GM13976 (cell line): ENCODE data around the gene PIGZ.

Experiments
- DNase-seq: peaks from one replicate; pipeline ENCODE4 v3.0.0; 2012; ENCODE audit warnings: low spot score
- in situ Hi-C: fragments of 300-500 bp; cut with MboI; formaldehyde crosslinking; loops from one replicate; pipeline ENCODE4 v1.12.0; 2022; ENCODE audit warnings: low sequenced_read_pairs, mixed read lengths, inconsistent platforms; ENCODE audit not compliant: unreplicated experiment
- TF ChIP-seq, protein P1 (sequence below): IDR thresholded peaks from 2 replicates; pipeline ENCODE4 v1.5.1; 2012; ENCODE audit warnings: borderline replicate concordance, mild to moderate bottlenecking; ENCODE audit not compliant: insufficient read depth; ENCODE audit errors: extremely low read depth, missing control alignments, control extremely low read depth

PIGZ gene

DNA sequence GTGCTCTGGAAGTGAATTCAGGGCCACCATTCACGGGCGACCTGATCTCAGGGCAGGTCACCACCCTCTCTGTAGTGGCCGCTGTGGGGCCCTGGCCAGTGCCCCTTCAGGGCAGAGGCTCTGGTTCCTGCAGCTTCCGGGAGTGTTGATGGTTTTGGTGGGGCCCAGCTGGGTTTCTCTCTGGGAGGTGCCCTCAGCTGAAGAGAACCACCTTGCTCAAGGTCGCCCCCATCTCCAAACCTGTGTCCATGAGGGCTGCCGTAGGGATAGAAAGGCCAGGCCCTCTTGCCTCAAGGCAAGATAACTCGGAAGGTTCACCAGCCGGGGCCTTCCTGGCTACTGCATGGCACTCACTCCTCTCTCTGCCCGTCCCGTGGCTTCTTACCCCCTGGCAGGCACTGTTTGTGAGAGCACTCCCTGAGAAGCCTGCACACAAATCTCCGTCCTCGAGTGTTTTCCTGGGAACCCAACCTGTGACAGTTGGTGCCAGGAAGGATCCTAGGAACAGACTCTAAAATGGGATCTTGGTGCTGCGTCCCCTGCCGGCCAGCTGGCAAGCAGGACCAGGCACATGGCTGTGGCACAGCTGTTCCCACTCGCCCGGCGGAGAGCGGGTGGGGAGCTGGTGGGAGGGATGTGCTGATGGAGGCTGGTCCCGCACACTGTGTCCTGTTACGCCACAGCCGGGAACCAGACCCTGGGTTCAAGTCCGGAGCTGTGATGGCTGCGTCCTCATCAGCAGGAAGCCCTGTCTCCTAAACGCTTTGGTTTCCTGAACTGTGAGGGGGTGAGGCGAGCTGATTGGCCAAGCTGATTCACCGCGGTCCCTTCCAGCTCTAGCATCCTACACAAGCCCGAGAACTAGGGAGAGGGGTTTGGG lies 23.2 kb upstream of the PIGZ start:
- TF ChIP-seq, protein P1, sequence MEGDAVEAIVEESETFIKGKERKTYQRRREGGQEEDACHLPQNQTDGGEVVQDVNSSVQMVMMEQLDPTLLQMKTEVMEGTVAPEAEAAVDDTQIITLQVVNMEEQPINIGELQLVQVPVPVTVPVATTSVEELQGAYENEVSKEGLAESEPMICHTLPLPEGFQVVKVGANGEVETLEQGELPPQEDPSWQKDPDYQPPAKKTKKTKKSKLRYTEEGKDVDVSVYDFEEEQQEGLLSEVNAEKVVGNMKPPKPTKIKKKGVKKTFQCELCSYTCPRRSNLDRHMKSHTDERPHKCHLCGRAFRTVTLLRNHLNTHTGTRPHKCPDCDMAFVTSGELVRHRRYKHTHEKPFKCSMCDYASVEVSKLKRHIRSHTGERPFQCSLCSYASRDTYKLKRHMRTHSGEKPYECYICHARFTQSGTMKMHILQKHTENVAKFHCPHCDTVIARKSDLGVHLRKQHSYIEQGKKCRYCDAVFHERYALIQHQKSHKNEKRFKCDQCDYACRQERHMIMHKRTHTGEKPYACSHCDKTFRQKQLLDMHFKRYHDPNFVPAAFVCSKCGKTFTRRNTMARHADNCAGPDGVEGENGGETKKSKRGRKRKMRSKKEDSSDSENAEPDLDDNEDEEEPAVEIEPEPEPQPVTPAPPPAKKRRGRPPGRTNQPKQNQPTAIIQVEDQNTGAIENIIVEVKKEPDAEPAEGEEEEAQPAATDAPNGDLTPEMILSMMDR, result no peak
- in situ Hi-C loops, result loop anchor here (25.0 kb wide), 1 partner anchor 520 kb away; no protein-coding TSS in a partner anchor
- no peak for DNase-seq

DNA sequence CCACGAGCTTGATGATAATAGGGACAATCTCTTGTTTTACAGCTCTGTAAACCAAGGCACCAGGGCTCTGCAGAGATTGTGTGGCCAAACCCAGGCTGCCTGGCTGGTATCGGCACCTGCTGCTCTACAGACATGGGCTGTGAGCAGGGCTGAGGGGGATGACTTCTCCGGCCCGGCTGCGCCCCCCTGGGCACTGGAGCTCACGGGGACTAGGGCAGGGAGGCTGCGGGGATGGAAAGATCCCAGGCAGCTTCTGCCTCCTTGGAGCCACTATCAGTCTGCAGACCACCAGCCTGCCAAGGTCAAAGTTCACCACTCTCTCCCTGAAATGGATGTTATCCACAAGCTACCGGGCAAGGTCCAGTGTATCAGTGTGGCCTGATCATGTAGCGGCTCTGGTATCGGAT lies 22.0 kb upstream of the PIGZ start:
- in situ Hi-C loops, result loop anchor here (25.0 kb wide), 1 partner anchor 522 kb away; no protein-coding TSS in a partner anchor
- no peak for DNase-seq
- TF ChIP-seq, protein P1, result no peak

DNA sequence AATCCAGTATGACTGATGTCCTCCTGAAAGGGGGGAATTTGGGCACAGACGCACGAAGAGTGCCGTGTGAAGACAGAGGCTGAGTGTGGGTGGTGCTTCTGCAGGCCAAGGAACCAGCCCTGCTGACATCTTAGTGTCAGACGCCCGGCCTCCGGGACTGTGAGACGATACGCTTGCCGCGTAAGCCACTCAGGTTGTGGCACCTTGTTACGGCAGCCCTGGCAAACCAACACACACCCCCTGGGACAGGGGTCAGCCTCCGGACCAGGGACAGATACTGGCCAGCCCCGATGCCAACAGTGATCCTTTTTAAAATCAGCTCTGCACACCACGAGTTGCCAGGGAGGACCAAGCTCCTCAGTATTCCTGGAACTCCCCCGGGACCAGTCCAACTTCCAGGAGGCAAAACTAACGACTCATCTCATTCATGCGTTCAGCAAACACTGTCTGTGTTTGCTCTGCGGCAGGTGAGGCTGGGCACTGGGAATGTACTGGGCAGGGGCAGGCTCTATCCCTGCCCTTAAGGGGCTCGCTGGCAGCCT lies 21.2 kb upstream of the PIGZ start:
- TF ChIP-seq, protein P1, result no peak
- DNase-seq, result no peak
- in situ Hi-C loops, result loop anchor here (25.0 kb wide), 1 partner anchor 523 kb away; no protein-coding TSS in a partner anchor

DNA sequence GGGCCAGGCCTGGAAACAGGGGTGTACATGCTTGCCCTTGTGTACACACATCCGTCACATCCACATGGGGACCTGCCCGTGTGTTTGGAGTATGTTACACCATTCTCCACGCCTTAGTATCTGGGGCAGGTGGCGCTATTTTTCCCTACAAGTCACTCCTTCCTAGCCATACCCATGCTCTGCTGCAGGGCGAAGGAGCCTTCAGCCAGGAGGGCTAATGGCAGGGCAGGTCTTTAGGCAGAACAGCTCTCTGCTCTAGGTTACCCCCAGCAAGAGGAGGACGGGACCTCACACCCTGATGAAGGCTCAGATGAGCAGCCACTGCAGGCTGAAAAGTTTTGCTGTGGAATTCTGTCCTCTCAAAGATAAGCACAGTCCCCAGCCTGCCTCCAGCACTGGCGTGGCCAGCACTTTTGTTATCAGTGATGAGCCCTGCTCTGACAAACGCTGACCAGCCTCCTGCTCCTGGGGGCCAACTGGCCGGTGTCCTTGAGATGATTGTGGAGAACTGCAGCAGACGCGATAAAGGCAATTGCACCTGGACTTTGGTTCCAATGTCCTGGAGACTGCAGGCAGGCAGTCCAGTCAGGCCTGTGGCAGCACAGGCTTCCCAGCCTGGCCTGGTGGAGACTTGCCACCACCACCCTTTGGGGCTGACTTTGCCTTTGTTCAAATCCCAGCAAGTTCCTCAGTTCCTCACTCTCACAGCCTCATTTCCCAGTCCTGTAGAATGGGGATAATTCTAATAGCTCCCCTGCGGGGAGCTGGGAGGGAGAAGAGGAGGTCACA lies 19.8 kb upstream of the PIGZ start:
- TF ChIP-seq, protein P1, result no peak
- DNase-seq, result no peak
- in situ Hi-C loops, result loop anchor here (25.0 kb wide), 1 partner anchor 524 kb away; no protein-coding TSS in a partner anchor

DNA sequence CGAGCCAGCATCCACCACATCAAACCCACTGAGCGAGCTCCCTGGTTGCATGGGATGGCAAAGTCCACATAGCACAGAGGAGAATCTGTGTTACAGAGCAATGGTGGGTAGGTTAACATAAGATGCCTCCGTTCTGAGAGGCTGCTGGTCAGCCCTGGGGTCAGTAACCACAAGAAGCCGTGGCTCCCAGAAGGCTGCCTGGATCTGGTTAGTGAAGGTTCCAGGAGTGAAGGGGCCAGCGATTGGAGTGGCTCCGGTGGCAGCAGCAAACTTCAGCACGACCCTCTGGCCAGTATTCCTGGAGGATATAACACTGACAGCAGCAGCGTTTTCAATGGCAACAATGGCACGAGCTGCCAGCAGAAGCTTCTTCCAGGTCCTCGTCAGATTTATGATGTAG lies 18.4 kb upstream of the PIGZ start:
- no peak for DNase-seq
- TF ChIP-seq, protein P1, result no peak
- in situ Hi-C loops, result loop anchor here (25.0 kb wide), 1 partner anchor 525 kb away; no protein-coding TSS in a partner anchor
